GM18519 (cell line): ENCODE data around the gene TMEM201.

ENCODE experiments used
- ATAC-seq: cut with Tn5 transposase; IDR thresholded peaks from one replicate; pipeline ENCODE4 v1.9.1; 2021; ENCODE audit warnings: mild to moderate bottlenecking, moderate library complexity; ENCODE audit not compliant: unreplicated experiment, low FRiP score

TMEM201 gene

GRCh38 chr1:9651220-9651564 lies 62.5 kb downstream of the TMEM201 start:
- no peak for ATAC-seq

- ATAC-seq, result no peak
Observed at GRCh38 chr1:9651565-9652378, 63.1 kb downstream of the TMEM201 start, which contains the start of gene PIK3CD. TSS of gene PIK3CD (plus strand) at chr1:9651731. CDS start at chr1:9710456, 58,725 bp downstream.

- no peak for ATAC-seq
Observed at GRCh38 chr1:9652379-9653209, 63.9 kb downstream of the TMEM201 start.

GRCh38 chr1:9653210-9653490 lies 64.4 kb downstream of the TMEM201 start:
- ATAC-seq, result no peak

- ATAC-seq, result no peak
Observed at GRCh38 chr1:9653491-9654050, 64.9 kb downstream of the TMEM201 start.

GRCh38 chr1:9654051-9654833 lies 65.5 kb downstream of the TMEM201 start:
- no peak for ATAC-seq

- no peak for ATAC-seq
Observed at GRCh38 chr1:9654834-9655723, 66.4 kb downstream of the TMEM201 start.

- no peak for ATAC-seq
Observed at GRCh38 chr1:9655836-9656235, 67.1 kb downstream of the TMEM201 start.

- ATAC-seq, result no peak
Observed at GRCh38 chr1:9657521-9658032, 68.9 kb downstream of the TMEM201 start.

- no peak for ATAC-seq
Observed at GRCh38 chr1:9658199-9658598, 69.5 kb downstream of the TMEM201 start.

GRCh38 chr1:9659328-9659727 lies 70.6 kb downstream of the TMEM201 start:
- no peak for ATAC-seq

- no peak for ATAC-seq
Observed at GRCh38 chr1:9663257-9663656, 74.5 kb downstream of the TMEM201 start.
